Stimulated activated CD8-positive, alpha-beta memory T cell treated with anti-CD3 and anti-CD28 coated beads, Interleukin-4, amount 100 ng/mL, for 1 hour (primary cell): ENCODE measurements around the gene MORN1.

Experiments used
- DNase-seq, 2 donors: peaks; one replicate each; pipeline ENCODE4 v3.0.0-alpha.2; 2020; ENCODE audit warnings: low read depth in 2 of 2, low spot score in 1 of 2

MORN1 gene

DNA sequence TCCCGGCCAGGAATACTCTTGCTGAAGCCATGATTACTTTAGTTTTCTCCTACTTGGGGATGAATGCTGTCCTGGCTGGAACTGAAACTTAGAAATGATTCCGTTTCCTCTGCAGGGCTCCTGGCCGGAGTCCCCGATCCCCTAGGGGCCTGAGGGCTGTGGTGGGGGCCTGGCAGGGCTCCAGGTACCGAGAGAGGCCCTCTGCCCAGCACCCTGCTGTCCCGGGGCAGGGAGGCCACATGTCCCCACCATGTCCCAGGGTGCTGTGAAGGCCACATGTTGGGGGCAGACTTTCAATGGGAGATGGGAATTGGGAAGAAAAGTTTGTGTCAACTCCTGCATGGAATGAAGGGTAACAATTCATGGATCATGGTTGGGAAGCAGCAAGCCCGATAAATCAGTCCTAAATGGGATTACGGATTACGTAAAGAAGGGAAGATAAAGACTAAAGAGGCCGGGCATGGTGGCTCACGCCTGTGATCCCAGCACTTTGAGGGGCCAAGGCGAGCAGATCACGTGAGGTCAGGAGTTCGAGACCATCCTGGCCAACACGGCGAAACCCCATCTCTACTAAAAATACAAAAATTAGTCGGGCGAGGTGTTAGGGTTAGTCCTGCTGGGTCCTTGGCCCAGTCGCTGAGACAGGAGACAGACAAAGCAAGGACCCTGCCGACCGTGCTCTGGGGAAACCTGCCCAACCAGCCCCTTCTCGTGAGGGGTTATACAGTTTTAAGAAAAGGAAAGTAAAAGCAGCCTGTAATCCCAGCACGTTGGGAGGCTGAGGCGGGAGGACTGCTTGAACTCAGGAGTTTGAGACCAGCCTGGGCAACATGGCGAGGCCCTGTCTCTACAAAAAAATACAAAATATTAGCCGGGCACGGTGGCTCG, 37.6 kb downstream of the MORN1 start:
- no peak for DNase-seq

DNA sequence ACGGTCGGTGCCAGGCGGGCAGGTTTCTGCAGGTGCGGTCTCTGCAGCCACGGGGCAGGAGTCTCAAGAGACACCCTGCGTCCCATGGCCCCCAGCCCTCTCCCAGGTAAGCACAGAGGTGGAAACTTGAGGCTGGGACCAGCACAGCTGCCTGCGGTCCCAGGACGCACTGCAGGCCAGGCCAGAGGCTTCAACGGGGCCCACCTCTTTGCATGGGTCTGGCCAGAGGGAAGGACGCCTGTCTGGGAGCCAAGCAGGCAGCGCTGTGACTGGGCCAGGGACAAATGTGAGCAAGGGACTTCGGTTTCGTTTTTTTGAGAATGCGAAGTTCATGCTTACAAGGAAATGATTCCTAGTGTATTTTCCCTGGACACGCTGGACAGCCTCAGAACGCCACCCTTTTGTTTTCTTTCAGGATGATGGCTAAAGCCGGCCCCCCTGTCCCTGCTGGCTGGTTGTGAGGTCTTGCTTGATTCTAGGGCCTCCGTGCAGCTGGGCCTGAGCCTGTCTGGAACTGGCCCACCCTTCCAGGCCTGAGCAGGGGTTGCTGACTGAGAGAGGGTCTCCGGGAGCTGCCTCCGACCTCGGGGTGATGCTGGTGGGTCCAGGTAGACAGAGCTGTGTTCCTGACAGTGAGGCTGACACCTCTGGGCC, 38.3 kb downstream of the MORN1 start:
- DNase-seq, result no peak

DNA sequence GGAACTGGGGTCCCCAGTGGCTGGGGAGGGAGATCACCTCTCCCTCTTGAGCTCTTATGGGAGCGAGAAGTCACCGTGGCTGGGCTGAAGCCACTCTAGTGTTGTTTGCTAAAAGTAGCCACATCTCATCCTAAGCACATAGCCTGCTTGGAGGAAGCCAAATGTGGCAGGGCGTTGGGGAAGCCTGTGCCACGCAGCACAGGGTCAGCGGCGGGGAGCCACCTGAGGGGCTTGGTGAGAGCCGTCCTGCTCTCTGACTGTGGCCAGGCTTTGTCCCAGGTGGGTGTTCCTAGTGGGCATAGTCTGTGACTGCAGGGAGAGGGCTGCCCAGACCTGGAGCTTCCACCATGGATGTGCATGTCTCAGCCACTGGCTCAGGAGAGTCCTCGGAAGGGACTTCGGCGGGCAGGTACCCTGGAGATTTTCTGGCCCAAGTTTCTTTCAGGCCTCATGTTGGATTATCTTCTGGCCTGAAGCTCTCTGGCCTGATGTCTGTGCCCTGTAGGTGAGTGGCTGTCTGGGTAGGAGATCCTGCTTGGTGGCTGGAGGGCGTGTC, 38.9 kb downstream of the MORN1 start:
- no peak for DNase-seq

DNA sequence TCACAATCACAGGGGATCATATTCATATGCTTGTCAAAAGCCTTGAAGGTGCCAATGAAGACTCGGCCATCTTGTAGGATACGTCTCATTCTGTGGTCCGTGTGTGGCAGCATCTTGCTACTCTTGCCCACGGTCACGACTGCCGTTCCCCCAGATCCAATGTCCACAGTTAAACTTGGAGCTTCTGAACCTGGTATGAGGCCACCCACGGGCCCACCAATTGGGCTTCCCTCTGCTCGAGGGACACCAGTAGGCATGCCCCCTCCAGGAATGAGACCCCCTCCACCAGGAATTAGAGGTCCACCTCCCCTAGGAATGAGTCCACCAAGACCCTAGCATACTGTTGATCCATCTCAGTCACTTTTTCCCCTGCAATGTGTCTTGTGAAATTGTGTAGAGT, 39.6 kb downstream of the MORN1 start:
- DNase-seq, result no peak

DNA sequence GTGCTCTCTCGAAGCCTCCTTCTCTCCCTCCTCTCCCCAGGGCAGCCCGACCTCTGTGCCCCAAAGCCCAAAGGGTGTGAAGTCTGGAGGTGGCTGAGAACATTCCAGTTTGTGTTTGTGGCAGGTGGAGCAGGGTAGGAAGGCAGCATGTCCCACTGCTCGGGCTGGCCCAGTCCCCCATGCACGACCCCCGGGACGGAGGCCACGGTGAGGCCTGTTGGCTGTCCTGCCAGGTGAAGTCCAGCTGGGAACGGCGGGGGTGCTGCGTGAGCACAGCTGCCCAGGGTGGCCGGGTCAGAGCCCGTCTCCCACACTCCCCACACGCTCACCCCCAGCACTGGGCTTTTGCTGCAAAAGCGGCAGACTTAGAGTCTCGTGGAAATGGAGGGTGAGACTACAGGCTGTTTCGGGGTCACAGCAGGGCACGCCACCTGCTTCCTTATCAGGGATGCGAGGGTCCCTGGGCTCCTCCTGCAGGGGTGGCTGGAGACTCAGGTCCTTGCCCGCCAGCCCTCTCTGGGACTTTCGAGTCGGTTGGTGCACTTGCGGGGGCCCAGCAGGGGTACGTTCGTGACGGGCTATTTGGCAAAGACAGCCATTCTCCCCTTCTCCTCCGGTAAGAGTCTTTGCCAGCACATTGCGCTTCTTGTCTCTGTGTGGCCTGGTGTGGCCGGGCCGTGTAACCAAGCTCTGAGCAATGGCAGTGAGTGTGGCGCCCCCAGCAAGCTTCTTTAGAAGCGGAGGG, 40.3 kb downstream of the MORN1 start:
- DNase-seq, result no peak

DNA sequence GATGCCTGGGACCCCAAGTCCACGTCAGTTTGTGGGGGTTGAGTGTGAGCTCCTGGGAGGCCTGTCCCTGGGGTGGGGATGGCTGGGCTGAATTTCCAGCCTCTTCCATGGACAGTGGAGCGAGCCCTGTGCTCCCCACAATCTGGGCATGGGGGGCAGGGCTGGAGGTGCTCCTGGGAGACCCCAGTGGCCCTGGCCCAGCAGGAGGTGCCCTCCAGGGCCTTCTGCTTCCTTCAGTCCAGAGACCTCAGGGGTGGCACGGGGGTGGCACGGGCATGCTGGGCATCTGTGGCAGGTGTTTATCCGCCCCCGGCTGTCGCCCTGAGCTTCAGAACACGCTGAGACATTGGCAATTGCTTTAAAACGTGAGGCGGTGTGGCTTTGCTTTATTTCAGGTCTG, 40.9 kb downstream of the MORN1 start:
- no peak for DNase-seq

DNA sequence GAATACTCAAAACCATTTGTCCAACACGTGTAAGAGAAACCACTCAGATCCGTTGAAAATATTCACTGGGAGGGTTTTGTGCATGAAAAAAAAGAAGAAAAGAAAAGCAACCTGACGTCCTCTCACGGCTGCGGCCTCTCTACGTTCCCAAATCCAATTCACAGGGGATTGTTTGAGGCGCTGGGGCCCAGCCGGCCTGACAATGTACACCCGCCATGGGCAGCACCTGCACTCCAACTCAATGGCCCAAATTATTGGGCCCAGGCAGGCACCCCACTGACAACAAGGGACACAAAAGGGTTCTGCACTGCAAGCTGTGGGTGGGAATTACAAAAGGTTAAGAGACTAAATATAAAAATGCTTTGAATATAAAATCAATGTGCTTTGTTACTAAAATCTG, 41.5 kb downstream of the MORN1 start:
- no peak for DNase-seq

DNA sequence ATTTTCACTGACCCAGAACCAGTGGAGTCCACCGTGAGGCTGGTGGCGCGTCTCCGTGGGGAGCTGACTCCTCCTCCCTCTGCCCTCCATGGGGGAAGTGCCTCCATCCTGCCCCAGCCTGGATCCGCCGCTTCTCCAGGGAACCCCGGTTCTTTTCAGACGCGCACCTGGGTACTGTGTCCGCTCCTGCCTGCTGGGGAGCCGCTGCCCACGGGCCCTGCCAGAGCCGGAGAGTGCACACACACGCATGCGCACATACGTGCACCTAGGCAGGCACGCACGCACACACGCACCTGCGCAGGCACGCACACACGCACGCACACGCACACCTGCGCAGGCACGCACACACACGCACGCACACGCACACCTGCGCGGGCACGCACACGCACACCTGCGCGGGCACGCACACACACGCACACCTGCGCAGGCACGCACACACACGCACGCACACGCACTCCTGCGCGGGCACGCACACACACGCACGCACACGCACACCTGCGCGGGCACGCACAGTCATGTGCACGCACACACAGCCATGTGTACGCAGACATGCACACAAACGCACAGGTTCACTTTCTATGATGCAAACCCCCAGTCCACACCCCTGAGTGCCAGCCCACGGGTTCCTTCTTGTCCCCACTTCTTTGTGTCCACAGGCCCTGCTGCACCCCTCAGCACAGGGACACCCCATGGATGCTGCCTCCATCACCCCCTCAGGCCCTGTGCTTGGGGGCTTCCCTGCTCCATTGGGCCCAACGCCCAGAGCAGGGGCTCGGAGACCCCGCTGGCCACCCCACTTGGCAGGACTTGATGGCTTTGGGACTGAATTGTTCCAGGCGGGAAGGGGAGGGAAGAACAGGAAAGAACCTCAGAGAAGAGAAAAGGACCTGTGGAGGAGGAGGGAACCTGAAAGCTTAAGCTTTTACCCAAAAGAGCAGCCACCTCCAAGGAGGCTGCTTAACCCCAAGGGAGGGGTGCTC, 42.7 kb downstream of the MORN1 start:
- no peak for DNase-seq

DNA sequence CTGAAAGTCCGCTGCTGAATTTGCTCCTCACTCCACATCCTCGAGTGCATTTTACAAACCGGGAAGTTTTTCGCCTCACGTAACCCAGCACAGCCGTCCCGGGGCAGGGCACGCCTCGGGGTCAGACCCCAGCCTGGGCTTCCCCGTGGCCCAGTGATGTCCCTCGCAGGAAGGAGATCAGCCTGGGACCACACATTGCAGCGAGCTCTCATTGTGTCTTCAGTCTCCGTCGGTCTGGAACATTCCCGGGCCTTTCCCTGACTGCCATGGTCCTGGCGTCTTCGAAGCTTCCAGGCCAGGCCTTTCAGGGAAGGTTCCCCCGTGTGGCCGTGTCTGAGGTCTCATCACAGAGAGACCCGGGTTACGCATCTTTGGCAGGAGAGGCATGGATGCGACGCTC, 43.5 kb downstream of the MORN1 start:
- DNase-seq, result no peak

DNA sequence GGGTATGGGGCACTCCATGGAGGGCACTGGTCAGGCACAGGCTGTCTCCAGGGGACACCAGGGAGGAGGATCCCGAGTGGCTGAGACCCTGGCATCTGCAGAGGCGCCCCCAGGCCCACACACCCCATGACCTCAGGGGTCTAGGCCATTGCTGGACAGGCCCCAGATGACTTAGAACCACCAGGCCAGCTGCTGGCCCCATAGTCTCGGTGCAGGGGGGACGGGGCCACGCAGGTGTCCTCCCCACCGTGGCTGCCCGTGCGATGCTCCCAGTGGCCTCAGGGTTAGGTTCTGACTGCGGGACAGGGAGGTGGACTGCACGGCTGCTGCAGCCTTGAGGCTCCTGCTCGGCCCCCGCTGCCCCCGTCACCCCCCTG, 44.0 kb downstream of the MORN1 start:
- no peak for DNase-seq

DNA sequence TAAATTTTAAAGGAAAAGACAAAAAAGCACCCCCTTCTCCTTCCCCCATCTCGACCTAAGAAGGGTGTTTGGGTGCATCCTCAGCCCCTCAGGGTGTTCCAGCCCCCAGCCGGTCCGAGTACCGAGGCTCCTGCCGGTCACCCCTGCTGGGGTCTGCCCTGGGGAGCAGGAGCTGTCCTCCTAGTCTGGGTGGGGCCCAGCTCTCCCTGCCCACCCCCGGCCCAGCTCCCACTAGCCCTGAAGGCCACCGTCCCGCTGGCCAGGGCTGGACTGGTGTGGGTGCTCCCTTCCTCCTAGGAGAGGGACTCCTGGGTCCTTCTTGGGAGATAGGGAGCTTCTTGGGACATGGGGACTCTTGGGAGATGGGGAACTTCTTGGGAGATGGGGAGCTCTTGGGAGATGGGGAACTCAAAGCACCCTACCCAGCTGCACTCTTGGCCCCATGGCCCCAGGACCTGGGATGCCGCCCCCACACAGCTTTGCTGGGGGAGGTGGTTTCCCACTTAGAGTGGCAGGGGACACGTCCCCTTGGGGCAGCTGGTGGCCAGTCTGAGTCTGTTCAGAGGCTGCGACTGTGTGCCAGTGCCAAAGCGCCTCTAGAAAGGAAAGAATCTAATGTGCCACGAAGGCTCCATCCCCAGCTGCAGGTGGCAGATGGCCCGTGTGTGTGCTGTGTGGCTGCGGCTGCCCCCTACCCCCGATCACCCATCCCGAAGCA, 44.5 kb downstream of the MORN1 start:
- no peak for DNase-seq

DNA sequence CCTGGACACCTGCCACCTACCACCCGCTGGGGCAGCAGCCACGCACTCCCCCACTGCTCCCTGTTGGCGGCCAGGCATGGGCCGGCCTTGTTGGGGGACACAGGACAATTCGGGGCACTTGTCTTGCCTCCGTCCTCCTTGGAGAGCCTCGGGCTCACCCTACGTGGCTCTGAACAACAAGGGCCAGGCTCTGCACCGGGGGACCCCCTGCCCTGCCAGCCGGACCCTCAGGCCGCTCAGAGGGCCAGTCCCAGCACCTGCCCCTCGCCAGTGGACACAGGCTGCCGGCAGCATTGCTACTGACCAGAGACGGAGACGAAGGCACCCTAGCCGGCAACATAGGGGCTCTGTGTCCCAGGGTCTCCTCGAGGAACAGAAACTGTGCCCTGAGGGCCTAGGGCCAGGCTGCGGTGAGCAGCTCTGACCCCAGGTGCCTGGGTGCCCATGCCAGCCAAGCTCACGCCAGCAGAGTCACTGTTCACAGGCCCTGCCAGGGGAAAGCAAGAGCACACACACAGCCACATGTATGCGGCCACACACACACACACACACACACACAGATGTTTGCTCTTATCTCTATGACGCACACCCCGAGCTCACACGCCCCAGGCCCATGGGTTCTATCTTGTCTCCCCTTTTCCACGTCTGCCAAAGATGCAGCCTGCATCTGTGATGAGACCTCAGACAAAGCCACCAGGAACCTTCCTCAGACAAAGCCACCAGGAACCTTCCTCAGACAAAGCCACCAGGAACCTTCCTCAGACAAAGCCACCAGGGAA, 45.9 kb downstream of the MORN1 start:
- no peak for DNase-seq

DNA sequence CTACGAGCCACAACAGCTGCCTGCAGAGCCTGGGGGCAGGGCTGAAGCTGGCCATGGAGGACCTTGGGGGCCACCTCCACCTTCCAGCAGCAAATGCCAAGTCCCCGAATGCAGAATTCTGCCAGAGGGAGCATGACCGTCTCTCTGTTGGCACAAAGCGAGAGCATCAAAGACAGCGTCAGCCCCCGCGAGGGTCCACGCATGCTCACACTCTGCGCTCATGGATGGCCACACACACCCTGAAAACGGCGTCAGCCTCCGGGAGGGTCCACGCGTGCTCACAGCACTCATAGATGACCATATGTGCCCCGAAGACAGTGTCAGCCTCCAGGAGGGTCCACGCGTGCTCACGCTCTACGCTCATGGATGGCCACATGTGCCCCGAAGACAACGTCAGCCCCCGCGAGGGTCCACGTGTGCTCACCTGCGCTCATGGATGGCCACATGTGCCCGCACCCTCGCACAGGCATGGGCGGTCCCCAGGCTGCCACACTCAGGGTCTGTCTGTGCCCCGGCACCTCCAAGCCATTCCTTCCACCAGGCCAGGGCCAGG, 46.5 kb downstream of the MORN1 start:
- DNase-seq, result no peak

DNA sequence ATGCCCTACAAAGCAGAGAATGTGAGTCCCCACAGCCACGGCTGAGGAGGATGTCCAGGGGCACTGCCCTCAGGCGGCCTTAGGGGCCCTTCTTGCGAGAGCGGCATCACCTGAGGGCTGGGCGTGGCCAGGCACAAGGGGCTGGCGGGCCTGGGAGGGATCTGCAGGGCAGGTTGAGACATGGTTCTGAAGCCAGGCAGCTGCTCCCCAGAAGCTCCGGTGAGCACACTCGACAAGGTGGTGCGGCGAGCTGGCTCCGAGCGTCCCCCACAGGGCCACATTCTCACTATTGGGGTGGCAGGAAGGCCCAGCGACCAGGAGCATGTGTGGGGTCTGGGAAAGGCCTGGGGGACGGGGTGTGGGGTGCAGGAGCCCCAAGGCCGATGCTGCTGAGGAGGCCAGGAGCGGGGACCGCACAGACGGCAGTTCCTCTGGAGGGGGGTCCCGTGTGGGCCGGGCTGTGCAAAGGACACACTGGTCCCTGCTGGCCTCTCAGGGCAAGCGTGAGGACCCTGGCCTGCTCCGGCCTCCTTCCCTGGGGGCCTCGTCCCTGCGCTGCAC, 47.2 kb downstream of the MORN1 start:
- DNase-seq, result no peak

DNA sequence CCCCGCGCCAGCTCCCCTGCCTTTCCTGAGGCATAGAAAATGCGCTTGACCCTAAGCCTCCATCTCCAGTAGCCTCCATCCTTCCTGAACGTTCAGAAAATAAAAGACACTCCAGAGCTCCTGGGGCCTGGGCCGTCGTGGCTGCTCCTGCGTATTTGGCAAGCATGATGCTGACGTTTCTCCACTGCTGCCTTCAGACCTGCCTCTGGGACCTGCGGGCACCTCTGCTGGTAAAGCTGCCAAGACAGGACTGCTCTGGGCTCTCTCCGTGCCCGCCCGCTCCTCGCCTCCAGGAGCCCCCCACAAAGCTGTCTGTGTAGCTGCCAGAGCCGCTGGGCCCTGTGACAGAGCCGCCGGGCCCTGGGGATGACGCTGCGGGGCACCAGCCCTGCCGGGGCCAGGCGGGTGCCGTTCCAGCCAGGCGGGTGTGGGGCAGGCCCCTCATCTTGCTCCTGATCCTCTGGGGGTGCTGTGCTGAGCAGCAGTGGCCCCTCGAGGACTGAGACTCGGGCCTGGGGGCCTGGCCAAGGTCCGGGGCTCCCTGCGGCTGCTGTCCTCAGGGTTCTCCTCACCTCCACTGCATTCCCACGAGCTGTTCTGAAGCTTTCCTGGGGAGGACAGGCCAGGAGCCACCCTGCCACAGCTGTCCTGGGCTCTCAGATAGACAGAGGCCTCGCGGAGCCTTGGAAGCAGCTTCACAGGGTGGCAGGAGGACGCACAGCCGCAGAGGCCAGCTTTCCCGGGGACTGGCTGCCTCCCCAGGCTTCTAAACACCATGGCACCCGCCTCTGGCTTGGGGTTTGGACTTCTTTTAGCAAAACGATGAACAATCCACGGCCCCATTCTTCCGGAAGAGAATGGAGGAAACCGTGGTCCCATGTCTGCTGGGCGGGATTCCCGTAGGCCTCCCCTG, 48.1 kb downstream of the MORN1 start:
- DNase-seq, result no peak

DNA sequence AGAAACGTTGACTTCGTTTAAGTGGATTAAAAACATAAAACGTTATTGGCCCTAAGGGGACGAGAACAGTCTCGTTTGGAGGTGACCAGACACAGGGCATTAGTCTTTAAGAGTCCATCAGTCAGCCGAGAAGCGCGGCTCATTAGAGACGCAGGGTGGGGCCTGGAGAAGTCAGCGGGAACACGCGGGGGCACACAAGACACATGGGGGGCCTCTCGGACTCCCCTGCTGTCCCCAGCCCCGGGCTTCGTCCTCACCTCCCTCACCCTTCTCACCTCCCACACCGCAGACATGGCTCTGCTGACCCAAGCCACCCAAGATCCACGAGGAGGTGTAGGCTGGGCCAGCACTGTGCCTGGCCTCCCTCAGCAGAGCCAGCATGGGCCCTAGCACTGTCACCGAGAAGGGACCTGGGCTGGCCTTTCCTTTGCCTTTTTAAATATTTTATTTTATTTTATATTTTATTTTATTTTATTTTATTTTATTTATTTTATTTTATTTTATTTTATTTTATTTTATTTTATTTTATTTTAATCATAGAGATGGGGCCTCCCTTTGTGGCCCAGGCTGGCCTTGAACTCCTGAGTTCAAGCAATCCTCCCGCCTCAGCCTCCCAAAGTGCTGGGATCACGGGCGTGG, 48.9 kb downstream of the MORN1 start:
- no peak for DNase-seq
